Mesodermal cell (in vitro differentiated cells): ENCODE results near the gene RAE1.
"Not testable (repeated sequence)": the region's sequence is repeated elsewhere in the genome, so short reads cannot be mapped to it uniquely, and the experiment has no call there.

Experiments used
- H3K27ac ChIP-seq: 2 replicates; pipeline ENCODE4 v1.7.0; 2013; ENCODE audit warnings: mild to moderate bottlenecking, low read depth, low read length, moderate library complexity; ENCODE audit not compliant: severe bottlenecking
- H3K36me3 ChIP-seq: 2 replicates; pipeline ENCODE4 v1.7.1; 2013; ENCODE audit warnings: mild to moderate bottlenecking, low read length, moderate library complexity; ENCODE audit not compliant: control insufficient read depth, insufficient read depth
- H3K4me1 ChIP-seq: one replicate; pipeline ENCODE4 v1.7.1; 2013; ENCODE audit warnings: mild to moderate bottlenecking, low read length; ENCODE audit not compliant: insufficient read depth, control insufficient read depth, poor library complexity, severe bottlenecking
- H3K4me3 ChIP-seq: 2 replicates; pipeline ENCODE4 v1.7.0; 2013; ENCODE audit warnings: low read length, control low read depth, mild to moderate bottlenecking; ENCODE audit not compliant: insufficient read depth, poor library complexity, severe bottlenecking; ENCODE audit errors: extremely low read depth
- H3K9me3 ChIP-seq: 2 replicates; pipeline ENCODE4 v1.7.1; 2013; ENCODE audit warnings: mild to moderate bottlenecking, low read length, moderate library complexity; ENCODE audit not compliant: control insufficient read depth
- WGBS, 2 experiments: methylation state at CpG; one replicate each; pipeline ENCODE4 v1.1.5; 2013; ENCODE audit warnings: missing lambda C conversion rate in 2 of 2; ENCODE audit not compliant: insufficient coverage in 2 of 2; 5-methylcytosine and 5-hydroxymethylcytosine counted together

Gene RAE1

GRCh38 chr20:57417051-57417689 lies 66.1 kb downstream of the RAE1 start:
- Histone ChIP-seq H3K4me1 (peaks cover 13% of the 10 kb centered on the region), H3K27ac (no peak overlapping the region), H3K9me3 (no peaks in the 10 kb centered on the region), H3K4me3 (no peak overlapping the region), H3K36me3 (no peaks in the 10 kb centered on the region)
- 68 to 80% methylated on average over 6 of the region's 6 CpGs for WGBS, 2 experiments

- Histone ChIP-seq H3K36me3 (no peaks in the 10 kb centered on the region), H3K4me1 (peaks cover 13% of the 10 kb centered on the region), H3K9me3 (no peaks in the 10 kb centered on the region), H3K4me3 (no peak overlapping the region), H3K27ac (no peak overlapping the region)
- WGBS, 2 experiments = 80 to 83% methylated on average over 13 to 16 of the region's 17 CpGs
Observed at GRCh38 chr20:57417830-57418780, 67.0 kb downstream of the RAE1 start.

GRCh38 chr20:57419479-57419878 lies 68.4 kb downstream of the RAE1 start:
- H3K36me3 ChIP-seq, H3K4me3 ChIP-seq, H3K9me3 ChIP-seq, H3K27ac ChIP-seq: not testable (repeated sequence)
- peaks cover 13% of the 10 kb centered on the region for H3K4me1 ChIP-seq
- 67% methylated on average over 1 of the region's 4 CpGs; no CpG with 5 or more reads in 1 of the 2 experiments for WGBS, 2 experiments

GRCh38 chr20:57420571-57421252 lies 69.7 kb downstream of the RAE1 start:
- 89 to 96% methylated on average over 14 of the region's 20 CpGs for WGBS, 2 experiments
- Histone ChIP-seq H3K4me3 (no peak overlapping the region), H3K36me3 (no peaks in the 10 kb centered on the region), H3K4me1 (peaks cover 11% of the 10 kb centered on the region), H3K27ac (no peak overlapping the region), H3K9me3 (no peaks in the 10 kb centered on the region)

- WGBS, 2 experiments = 89% methylated on average over 21 of the region's 26 CpGs
- H3K27ac ChIP-seq = no peak overlapping the region
- no peak overlapping the region for H3K4me3 ChIP-seq
- no peaks in the 10 kb centered on the region for H3K36me3 ChIP-seq
- H3K4me1 ChIP-seq = peaks cover 5% of the 10 kb centered on the region
- H3K9me3 ChIP-seq = no peaks in the 10 kb centered on the region
Observed at GRCh38 chr20:57421253-57422220, 70.5 kb downstream of the RAE1 start.

- Histone ChIP-seq H3K4me1 (peaks cover 5% of the 10 kb centered on the region), H3K36me3 (no peaks in the 10 kb centered on the region), H3K4me3 (no peak overlapping the region), H3K27ac (no peak overlapping the region), H3K9me3 (no peaks in the 10 kb centered on the region)
- WGBS, 2 experiments = 85 to 93% methylated on average over 6 to 7 of the region's 7 CpGs
Observed at GRCh38 chr20:57422254-57422653, 71.2 kb downstream of the RAE1 start.

GRCh38 chr20:57425150-57426013 lies 74.3 kb downstream of the RAE1 start:
- WGBS, 2 experiments = 60 to 75% methylated on average over 6 to 9 of the region's 17 CpGs
- Histone ChIP-seq H3K4me3 (no peak overlapping the region), H3K27ac (no peak overlapping the region), H3K9me3 (no peaks in the 10 kb centered on the region), H3K4me1 (peaks cover 5% of the 10 kb centered on the region), H3K36me3 (no peaks in the 10 kb centered on the region)

- H3K4me1 ChIP-seq = peaks cover 5% of the 10 kb centered on the region
- no peaks in the 10 kb centered on the region for H3K9me3 ChIP-seq
- no peak overlapping the region for H3K27ac ChIP-seq
- no peaks in the 10 kb centered on the region for H3K36me3 ChIP-seq
- WGBS, 2 experiments = 86 to 87% methylated on average over 11 to 13 of the region's 13 CpGs
- no peak overlapping the region for H3K4me3 ChIP-seq
Observed at GRCh38 chr20:57426271-57426689, 75.2 kb downstream of the RAE1 start.

- Histone ChIP-seq H3K4me1 (peaks cover 5% of the 10 kb centered on the region), H3K4me3 (no peak overlapping the region), H3K36me3 (no peaks in the 10 kb centered on the region), H3K9me3 (no peaks in the 10 kb centered on the region), H3K27ac (no peak overlapping the region)
- 90 to 100% methylated on average over 2 of the region's 7 CpGs for WGBS, 2 experiments
Observed at GRCh38 chr20:57426831-57427230, 75.8 kb downstream of the RAE1 start.
